GM23248 (cell line): ENCODE data around the gene TXNDC8. TPM values are rescaled to one million over a fixed set of nuclear protein-coding genes. Genes with fewer than 3 reads are reported as not detected.
A peak's percentile ranks its signal among the peaks of the same experiment; 100 is the strongest.

Experiments
- DNase-seq: peaks from one replicate; pipeline ENCODE4 v3.0.0-alpha.2; 2015
- H2AFZ ChIP-seq: fragments of 200-600 bp; sonication (generic); 2 replicates; pipeline ENCODE4 v1.6.1; 2016; ENCODE audit warnings: antibody characterized with exemption
- H3F3A ChIP-seq: fragments of 200-600 bp; sonication (generic); 2 replicates; pipeline ENCODE4 v1.6.1; 2016; ENCODE audit warnings: mild to moderate bottlenecking, antibody characterized with exemption, mixed run types; ENCODE audit not compliant: insufficient read depth
- H3K27ac ChIP-seq: fragments of 200-600 bp; sonication (generic); 2 replicates; pipeline ENCODE4 v1.5.1; 2016; ENCODE audit warnings: mild to moderate bottlenecking
- H3K27me3 ChIP-seq: fragments of 200-600 bp; sonication (generic); replicated peaks from 2 replicates; pipeline ENCODE4 v1.6.1; 2016; ENCODE audit warnings: mild to moderate bottlenecking; ENCODE audit not compliant: insufficient read depth
- H3K36me3 ChIP-seq: fragments of 200-600 bp; sonication (generic); 2 replicates; pipeline ENCODE4 v1.6.1; 2016; ENCODE audit warnings: low read depth, mild to moderate bottlenecking
- H3K4me1 ChIP-seq: fragments of 200-600 bp; sonication (generic); 2 replicates; pipeline ENCODE4 v1.6.1; 2016; ENCODE audit warnings: mild to moderate bottlenecking; ENCODE audit not compliant: insufficient read depth
- H3K4me2 ChIP-seq: fragments of 200-600 bp; sonication (generic); one replicate; pipeline ENCODE4 v1.6.1; 2016; ENCODE audit warnings: mild to moderate bottlenecking; ENCODE audit not compliant: unreplicated experiment
- H3K4me3 ChIP-seq: fragments of 200-600 bp; sonication (generic); 2 replicates; pipeline ENCODE4 v1.5.1; 2016; ENCODE audit warnings: mild to moderate bottlenecking
- H3K79me2 ChIP-seq: fragments of 200-600 bp; sonication (generic); 2 replicates; pipeline ENCODE4 v1.6.1; 2016; ENCODE audit warnings: mild to moderate bottlenecking; ENCODE audit not compliant: insufficient read depth
- H3K9ac ChIP-seq: fragments of 200-600 bp; sonication (generic); 2 replicates; pipeline ENCODE4 v1.6.1; 2016; ENCODE audit warnings: mild to moderate bottlenecking
- H3K9me2 ChIP-seq: fragments of 200-600 bp; sonication (generic); 2 replicates; pipeline ENCODE4 v1.6.1; 2016; ENCODE audit warnings: mixed run types, mild to moderate bottlenecking, moderate library complexity; ENCODE audit not compliant: insufficient read depth
- H3K9me3 ChIP-seq: fragments of 200-600 bp; sonication (generic); one replicate; pipeline ENCODE4 v1.6.1; 2017; ENCODE audit warnings: low read depth
- H4K20me1 ChIP-seq: fragments of 200-600 bp; sonication (generic); 2 replicates; pipeline ENCODE4 v1.6.0; 2016; ENCODE audit not compliant: insufficient read depth
- EZH2 ChIP-seq: fragments of 200-600 bp; sonication (generic); IDR thresholded peaks from 2 replicates; pipeline ENCODE4 v1.6.1; 2018; ENCODE audit warnings: antibody characterized with exemption, mild to moderate bottlenecking; ENCODE audit not compliant: insufficient read depth, poor library complexity, severe bottlenecking
- EZH2phosphoT487 ChIP-seq: fragments of 200-600 bp; sonication (generic); IDR thresholded peaks from 2 replicates; pipeline ENCODE4 v1.6.1; 2018; ENCODE audit warnings: antibody characterized with exemption, moderate library complexity, mild to moderate bottlenecking, low read depth; ENCODE audit not compliant: insufficient read depth
- WGBS, 2 experiments: methylation state at CpG; one replicate each; pipeline ENCODE4 v1.1.6; 2015 to 2017; ENCODE audit warnings: low lambda C conversion rate in 2 of 2, low coverage in 1 of 2; ENCODE audit errors: missing lambda C conversion rate in 2 of 2; 5-methylcytosine and 5-hydroxymethylcytosine counted together
- in situ Hi-C: fragments of 300-500 bp; cut with MboI; formaldehyde crosslinking; loops from 2 replicates; pipeline ENCODE4 v1.15.0; 2020
- polyA plus RNA-seq: library from polyadenylated mRNA; unstranded; fragments of >200 nt; fragmentation: Nextera tagmentation; extraction: Ambion mirVana; gene quantifications from 2 replicates; pipeline ENCODE4 v1.2.1, GENCODE V29; 2016
- total RNA-seq: library from RNA; depleted of rRNA; stranded (reverse); fragments of >200 nt; shearing (Covaris generic); gene quantifications from 2 replicates; pipeline ENCODE4 v1.2.3, GENCODE V29; 2014; rRNA removed

TXNDC8 gene
- not detected in 2 replicates for total RNA-seq
- not detected in 2 replicates for polyA plus RNA-seq

DNA sequence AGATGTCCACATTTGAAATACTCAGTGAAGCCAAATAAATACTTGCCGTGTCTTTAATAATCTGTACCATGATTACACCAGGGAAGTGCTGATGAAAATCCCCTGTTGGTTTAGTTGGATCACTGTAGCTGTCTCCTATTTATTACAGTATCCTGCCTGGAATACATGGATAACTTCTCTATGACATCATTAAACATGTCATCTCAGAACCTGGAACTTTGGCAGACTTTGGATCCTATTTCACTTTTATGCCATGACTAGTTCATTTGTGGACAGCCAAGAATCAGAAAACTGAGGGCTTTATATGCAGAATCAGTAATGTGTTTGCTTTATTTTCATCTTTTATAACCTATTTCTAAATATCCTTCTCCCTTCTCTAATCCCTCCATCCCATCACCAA, at the start of gene TXNDC8:
TSS of gene TXNDC8 (minus strand) at position 137 of the 400 bp plus-strand sequence.
- Histone ChIP-seq H3K4me3 (no peak within 1 kb of the TSS), H3K27ac (no peak within 1 kb of the TSS), H3K79me2 (no peaks in the 10 kb centered on the region), H4K20me1 (no peaks in the 10 kb centered on the region), H3K9me3 (no peaks in the 10 kb centered on the region), H3K4me1 (peaks cover 14% of the 10 kb centered on the region), H3K9ac (no peak within 1 kb of the TSS), H3K9me2 (no peaks in the 10 kb centered on the region), H2AFZ (no peak within 1 kb of the TSS), H3K36me3 (no peaks in the 10 kb centered on the region), H3K4me2 (peak within 1 kb of the TSS; percentile 38), H3K27me3 (0 out of 2 replicates have a peak, but pooled peaks cover 4% of the 10 kb centered on the region), H3F3A (peaks cover 12% of the 10 kb centered on the region)
- DNase-seq: peak; percentile 69
- TF ChIP-seq EZH2 (no peak), EZH2phosphoT487 (no peak)
- WGBS, 2 experiments: 50 to 54% methylated on average over 1 of the region's 1 CpG
- in situ Hi-C loops: no loop called here

DNA sequence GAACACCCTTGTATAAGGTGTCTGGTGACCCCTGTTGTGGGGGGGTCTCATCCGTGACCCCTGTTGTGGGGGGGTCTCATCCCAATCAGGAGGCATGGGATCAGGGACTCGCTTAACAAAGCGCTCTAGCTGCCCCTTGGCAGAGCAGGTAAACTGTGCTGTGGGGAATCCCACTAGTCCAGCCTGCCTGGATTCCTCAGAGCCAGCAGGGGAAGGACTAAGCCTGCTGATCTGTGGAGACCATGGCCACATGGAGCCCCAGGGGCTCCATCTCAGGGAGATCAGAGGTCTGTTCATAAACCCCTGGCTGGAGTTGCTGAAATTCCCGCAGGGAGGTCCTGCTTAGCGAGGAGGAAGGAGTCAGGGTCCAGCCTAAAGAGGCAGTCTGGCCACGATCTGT, 45.8 kb upstream of the TXNDC8 start:
- WGBS, 2 experiments: 90 to 93% methylated on average over 6 of the region's 6 CpGs
- Histone ChIP-seq H3K36me3 (peaks cover 60% of the 10 kb centered on the region), H3K9ac (no peak overlapping the region), H4K20me1 (no peaks in the 10 kb centered on the region), H3K79me2 (no peaks in the 10 kb centered on the region), H3K4me1 (no peaks in the 10 kb centered on the region), H3K4me2 (no peak overlapping the region), H3K9me3 (no peaks in the 10 kb centered on the region), H3K9me2 (no peaks in the 10 kb centered on the region), H3K4me3 (no peak overlapping the region), H3K27ac (no peak overlapping the region), H3K27me3 (no peaks in the 10 kb centered on the region), H3F3A (no peaks in the 10 kb centered on the region), H2AFZ (no peak overlapping the region)
- no peak for DNase-seq
- in situ Hi-C loops: no loop called here
- no peak for TF ChIP-seq EZH2
- no peak for TF ChIP-seq EZH2phosphoT487

DNA sequence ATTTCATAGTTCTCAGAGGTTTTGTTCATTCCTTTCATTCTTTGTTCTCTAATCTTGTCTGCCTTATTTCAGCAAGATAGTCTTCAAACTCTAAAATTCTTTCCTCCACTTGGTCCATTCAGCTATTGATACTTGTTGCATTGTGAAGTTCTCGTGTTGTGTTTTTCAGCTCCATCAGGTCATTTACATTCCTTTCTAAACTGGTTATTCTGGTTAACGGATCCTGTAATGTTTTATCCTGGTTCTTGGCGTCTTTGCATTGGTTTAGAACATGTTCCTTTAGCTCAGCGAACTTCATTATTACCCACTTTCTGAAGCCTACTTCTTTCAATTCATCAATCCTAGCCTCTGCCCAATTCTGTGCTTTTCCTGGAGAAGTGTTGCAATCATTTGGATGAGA, 45.1 kb upstream of the TXNDC8 start:
- Histone ChIP-seq H3K4me2 (no peak overlapping the region), H3K36me3 (peaks cover 66% of the 10 kb centered on the region), H3K9me3 (no peaks in the 10 kb centered on the region), H3K4me1 (no peaks in the 10 kb centered on the region), H3K9me2 (no peaks in the 10 kb centered on the region), H2AFZ (no peak overlapping the region), H3K79me2 (no peaks in the 10 kb centered on the region), H4K20me1 (no peaks in the 10 kb centered on the region), H3K27ac (no peak overlapping the region), H3K4me3 (no peak overlapping the region), H3K9ac (no peak overlapping the region), H3F3A (no peaks in the 10 kb centered on the region), H3K27me3 (no peaks in the 10 kb centered on the region)
- no peak for TF ChIP-seq EZH2phosphoT487
- TF ChIP-seq EZH2: no peak
- DNase-seq: no peak
- 74 to 82% methylated on average over 4 of the region's 4 CpGs for WGBS, 2 experiments
- in situ Hi-C loops: no loop called here

DNA sequence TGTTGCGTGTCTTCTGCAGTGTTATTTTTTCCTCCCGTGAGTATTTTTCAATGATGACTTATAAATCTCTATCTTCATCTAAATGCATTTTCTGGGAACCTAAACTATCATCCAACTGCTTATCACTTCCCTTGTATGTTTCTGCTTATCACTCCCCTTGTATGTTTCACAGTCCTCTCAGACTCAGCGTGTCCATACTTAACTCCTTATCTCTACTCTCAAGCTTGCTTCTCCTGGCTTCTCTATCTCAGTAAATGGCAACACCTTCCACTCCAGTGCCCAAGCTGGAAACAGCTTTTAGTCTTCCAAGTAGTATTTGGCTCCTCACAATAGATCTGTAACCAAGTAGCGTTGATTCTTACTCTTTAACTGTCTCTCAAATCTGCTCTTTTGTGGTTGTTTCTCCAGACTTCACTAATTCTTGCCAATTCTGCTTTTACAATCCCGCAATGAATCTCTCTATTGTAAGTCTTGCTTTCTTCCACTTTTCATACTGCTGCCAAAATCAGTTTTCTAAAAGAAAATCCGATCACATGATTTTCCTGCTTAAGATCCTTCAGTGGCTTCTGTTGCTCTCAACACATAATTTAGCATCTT, 33.8 kb upstream of the TXNDC8 start:
- no peak overlapping the region for H3K4me3 ChIP-seq
- no peak overlapping the region for H2AFZ ChIP-seq
- H3K27ac ChIP-seq: no peak overlapping the region
- 94 to 96% methylated on average over 6 of the region's 6 CpGs for WGBS, 2 experiments
- no peaks in the 10 kb centered on the region for H3K27me3 ChIP-seq
- H3F3A ChIP-seq: peaks cover 5% of the 10 kb centered on the region; the same call in 1 of the 2 replicates
- in situ Hi-C loops: no loop called here
- H3K4me2 ChIP-seq: no peak overlapping the region
- H3K79me2 ChIP-seq: no peaks in the 10 kb centered on the region
- no peak overlapping the region for H3K9ac ChIP-seq
- H3K36me3 ChIP-seq: peaks cover 46% of the 10 kb centered on the region
- no peaks in the 10 kb centered on the region; the same call in 1 of the 2 replicates for H4K20me1 ChIP-seq
- no peaks in the 10 kb centered on the region for H3K9me3 ChIP-seq
- peaks cover 10% of the 10 kb centered on the region for H3K4me1 ChIP-seq
- no peak for DNase-seq
- no peaks in the 10 kb centered on the region for H3K9me2 ChIP-seq
- TF ChIP-seq EZH2: no peak
